GM18868 (cell line): Measurements from ENCODE around the gene KIF5B.
"Not testable (repeated sequence)": the region's sequence is repeated elsewhere in the genome, so short reads cannot be mapped to it uniquely, and the experiment has no call there.

Experiments used
- ATAC-seq: cut with Tn5 transposase; IDR thresholded peaks from one replicate; pipeline ENCODE4 v1.9.1; 2021; ENCODE audit warnings: mild to moderate bottlenecking, moderate library complexity; ENCODE audit not compliant: unreplicated experiment

KIF5B gene

GRCh38 chr10:32056136-32057035 is at the start of gene KIF5B:
TSS of gene KIF5B (minus strand) at chr10:32056425. CDS start at chr10:32055973, 452 bp downstream.
- peak; percentile 89 for ATAC-seq

DNA sequence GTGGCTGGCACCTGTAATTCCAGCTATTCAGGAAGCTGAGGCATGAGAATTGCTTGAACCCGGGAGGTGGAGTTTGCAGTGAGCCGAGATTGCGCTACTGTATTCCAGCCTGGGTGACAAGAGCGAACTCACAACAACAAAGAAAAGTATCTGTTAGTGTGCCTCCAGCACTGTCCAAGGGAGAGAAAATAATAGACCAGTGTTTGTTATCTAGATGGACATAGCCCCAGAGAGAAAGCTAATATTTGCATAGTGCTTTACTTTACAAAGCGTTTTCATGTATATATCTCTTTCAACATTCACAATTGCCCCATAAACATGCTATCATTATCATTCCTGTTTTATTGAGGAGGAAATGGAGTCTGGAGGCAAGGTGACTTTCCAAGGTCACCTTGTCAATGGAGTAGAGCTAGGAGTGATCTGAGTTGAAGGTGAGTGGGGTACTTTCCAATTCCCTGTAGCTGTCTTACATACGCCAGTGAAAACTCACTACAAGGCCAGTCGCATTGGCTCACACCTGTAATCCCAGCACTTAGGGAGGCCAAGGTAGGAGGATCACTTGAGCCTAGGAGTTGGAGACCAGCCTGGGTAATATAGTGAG is 49.7 kb upstream of the KIF5B start:
- ATAC-seq: no peak

DNA sequence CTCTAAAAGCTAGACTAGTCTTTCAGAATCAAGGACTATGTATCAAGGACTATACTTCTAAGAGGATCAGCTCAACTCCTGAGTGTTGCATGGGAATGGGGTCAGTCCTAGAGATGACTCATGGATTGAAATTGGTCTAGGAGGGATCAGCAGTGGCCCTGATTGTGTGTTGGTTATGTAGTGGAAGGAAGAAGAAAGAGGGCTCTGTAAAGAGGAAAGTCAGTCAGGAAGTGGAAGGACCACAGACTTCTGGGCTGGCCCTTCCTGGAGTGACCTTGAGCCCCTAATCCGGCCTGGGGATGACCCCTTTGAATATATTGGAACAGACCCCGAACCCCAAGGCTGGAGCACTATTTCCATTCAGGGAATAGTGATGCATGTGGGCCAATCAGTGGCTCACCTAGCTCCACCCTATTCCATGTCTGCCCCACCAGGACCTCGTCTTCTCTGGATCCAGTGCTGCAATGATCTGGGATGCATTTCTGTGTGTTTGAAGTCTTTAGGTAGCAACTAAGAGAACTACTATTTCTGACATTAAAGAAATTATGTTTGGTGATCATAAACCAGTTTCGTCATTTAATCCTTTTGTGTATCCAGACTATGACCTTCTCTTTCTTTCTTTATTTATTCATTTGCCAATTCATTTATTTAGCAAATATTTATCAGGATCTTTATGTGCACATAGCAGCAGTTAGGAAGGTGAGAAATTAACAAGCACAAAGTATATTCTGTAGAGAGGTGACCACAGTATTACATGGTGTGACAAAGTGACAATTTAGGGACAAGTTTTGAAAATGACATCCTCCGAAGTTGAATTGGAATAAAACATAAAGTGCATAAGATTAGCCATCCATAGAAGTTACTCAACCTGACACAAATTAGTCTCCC is 48.6 kb upstream of the KIF5B start:
- ATAC-seq: no peak

GRCh38 chr10:32104181-32104580 is 48.0 kb upstream of the KIF5B start:
- no peak for ATAC-seq

- no peak for ATAC-seq
Measured at GRCh38 chr10:32103721-32104120, 47.5 kb upstream of the KIF5B start.

- not testable (repeated sequence) for ATAC-seq
Measured at GRCh38 chr10:32098566-32099259, 42.5 kb upstream of the KIF5B start.

GRCh38 chr10:32095116-32095733 is 39.0 kb upstream of the KIF5B start:
- ATAC-seq: no peak

DNA sequence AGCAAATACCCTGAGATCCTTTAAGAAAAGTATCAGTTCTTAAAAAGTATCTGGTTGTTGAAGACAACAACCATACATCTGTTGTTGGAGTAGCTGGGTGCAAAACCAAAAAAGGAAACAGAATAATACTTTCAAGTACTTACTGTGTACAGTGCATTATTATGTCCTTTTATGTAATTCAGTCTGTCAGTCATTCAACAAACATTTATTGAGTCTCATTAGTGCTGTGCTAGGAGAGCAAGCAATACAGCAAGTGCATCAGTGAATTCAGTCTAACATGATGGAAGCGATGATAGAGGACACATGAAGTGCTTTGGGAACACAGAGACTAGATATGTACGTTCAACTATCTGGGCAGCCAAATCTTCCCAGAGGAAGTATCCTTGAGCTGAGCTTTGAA is 37.4 kb upstream of the KIF5B start:
- no peak for ATAC-seq

GRCh38 chr10:32091046-32091445 is 34.8 kb upstream of the KIF5B start:
- no peak for ATAC-seq

GRCh38 chr10:32084185-32084851 is 28.1 kb upstream of the KIF5B start:
- ATAC-seq: no peak

- no peak for ATAC-seq
Measured at GRCh38 chr10:32077896-32078485, 21.8 kb upstream of the KIF5B start.

- no peak for ATAC-seq
Measured at GRCh38 chr10:32073659-32074058, 17.4 kb upstream of the KIF5B start.

DNA sequence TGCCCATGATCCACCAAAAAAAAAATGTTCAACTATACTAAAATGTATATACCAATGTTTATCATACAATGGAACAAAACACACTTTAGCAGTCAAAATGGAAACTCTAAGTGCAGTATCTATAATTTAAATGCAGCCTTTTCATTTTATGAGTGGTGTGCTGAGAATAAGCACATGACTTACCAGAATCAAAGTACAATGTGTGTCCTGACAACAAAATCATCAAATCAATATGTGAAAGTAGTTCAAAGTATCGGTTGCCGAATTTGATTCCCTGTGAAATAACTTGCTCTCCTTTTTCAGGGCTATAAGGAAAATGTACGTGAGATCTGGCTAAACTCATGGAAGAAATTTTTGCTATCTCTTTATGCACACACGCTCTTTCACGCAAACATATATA is 16.9 kb upstream of the KIF5B start:
- ATAC-seq: no peak

DNA sequence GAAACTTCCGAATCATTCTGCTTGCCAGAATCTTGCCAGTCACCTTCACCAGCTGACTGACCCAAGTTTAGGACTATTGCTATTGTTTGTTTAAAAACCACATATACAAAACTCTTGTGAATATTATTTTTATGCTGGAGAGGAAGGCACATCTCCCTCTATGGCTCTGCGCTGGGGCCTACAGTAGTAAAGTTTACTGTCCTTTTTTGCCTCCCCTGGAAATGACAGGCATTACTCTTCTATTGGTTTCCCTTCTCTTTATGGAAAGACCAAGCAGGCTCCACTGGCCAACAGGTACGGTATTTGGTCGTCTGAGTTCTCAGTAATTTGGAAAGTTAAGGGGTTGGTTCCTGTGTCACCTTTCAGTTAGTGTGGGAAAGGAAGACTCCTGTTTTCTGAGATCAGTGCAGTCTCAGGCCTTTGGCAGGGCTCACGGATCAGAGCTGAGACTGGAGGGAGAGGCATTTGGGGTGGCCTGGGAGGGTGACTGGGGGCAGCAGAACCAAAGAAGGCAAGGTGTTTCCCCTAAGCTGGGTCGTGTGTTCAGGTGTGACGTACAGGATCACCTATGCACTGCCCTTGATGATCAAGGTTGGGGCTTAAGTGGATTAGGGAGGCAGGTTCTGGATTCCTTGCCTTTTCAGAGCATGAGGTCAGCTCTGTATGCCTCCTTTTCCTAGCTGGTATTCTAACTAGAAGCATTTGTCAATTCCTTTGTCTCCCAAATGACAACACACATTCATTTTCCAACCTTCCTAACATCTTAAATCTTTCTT is 16.0 kb upstream of the KIF5B start:
- ATAC-seq: no peak

DNA sequence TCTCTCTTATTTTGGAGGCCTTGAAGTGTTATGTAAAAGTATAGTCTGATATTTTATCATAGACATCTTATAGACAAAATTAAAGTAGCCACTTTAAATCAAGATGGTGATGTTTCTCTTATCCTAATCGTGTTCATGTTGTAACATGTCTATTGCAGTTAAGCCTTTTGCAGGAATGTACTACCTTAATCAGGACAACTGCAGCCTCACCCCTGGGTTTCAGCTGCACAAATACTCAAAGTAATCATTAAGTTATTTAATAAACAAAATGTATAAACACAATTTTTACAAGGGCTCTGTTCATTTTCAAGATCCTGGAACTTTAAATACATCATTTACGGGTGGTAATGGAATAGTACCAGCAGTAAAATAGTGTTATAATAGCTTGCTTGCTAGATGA is 14.4 kb upstream of the KIF5B start:
- no peak for ATAC-seq

DNA sequence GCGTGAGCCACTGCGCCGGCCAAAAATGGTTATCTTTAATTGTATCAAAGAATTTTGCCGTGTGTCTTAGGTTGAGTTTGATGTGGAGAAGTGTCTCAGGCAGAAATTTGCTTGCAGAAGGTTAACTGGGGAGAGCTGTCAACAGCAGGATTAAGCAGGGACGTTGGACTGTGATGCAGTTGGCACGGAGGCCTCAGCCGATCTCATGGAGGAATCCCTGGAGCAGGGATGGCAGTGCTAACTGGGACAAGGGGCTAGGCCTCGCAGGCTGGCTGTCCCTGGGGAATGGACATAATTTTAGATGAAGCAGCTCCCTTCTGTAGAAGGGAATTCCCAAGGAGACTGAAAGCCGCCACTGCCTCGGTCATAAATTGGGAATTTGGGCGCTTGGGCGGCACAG is 12.3 kb upstream of the KIF5B start:
- ATAC-seq: no peak

- not testable (repeated sequence) for ATAC-seq
Measured at GRCh38 chr10:32067931-32068330, 11.7 kb upstream of the KIF5B start.

GRCh38 chr10:32065856-32066255 is 9.6 kb upstream of the KIF5B start:
- ATAC-seq: no peak

DNA sequence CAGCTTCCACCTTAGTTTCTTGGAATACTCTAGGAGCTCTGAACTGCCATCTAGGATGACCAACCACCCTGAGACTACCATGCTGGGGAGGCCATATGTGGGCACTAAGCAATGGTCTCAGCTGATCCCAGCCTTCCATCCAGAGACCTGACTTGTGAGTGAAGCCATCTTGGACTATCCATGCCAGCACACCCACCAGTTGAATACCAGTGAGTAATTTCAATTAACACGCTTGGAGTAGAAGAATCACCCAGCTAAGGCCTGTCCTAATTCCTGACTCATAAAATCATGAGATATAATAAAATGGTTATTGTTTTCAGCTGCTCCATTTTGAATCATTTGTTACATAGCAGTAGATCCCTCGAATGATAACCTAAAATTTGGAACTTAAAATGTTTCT is 5.2 kb upstream of the KIF5B start:
- no peak for ATAC-seq
